HG02588 (cell line): ENCODE results near the gene TVP23C.

ENCODE experiments used
- ATAC-seq: cut with Tn5 transposase; IDR thresholded peaks from one replicate; pipeline ENCODE4 v1.9.1; 2021; ENCODE audit warnings: mild to moderate bottlenecking, moderate library complexity; ENCODE audit not compliant: unreplicated experiment

Gene TVP23C

DNA sequence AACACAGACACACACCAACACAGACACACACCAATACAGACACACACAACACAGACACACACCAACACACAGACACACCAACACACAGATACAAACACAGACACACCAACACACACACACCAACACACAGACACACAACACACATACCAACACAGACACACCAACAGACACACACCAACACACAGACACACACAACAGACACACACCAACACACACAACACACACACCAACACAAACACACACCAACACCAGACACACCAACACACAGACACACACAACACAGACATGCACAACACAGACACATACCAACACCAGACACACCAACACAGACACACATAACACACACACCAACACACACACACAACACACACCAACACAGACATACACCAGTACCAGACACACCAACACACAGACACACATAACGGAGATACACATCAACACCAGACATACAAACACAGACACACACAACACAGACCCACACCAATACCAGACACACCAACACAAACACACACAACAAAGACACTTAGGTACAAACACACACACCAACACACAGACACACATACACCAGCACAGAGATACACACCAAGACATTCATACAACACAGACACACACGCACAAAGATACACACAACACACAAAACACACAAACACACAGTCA is 98.1 kb downstream of the TVP23C start:
- ATAC-seq = no peak

DNA sequence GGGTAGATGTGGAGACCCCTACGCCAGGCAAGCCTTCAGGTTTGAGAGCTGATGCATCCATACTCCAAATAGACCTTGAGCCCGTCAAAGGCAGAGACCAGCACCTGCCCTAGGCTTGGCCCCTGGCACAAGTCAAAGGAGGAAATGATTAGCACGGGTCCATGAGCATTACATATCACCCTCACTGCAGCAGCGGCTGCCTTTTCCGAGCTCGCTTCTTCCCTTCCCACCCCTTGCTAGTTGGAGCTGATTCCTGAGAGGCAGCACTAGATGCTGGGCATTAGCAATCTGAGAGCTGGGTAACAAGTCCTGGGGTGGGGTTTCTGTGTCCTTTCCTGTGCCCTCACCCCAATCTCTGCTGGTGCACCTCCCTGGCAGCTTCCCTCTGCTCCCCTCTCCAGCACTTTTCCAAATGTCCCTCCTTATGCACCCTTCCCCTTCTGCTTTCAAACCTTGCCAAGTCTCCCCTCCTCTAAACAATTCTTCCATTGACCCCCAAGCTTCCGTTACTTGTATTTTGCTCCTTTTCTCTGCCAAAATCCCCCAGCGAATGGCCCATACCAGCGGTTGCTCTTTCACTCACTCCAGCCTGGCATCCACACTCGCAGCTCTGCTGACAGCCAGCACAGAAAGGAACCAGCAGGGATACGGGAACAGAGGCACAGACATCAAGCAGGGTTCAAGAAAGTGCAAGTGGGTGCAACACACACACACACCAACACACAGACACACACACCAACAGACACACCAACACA is 98.9 kb downstream of the TVP23C start:
- ATAC-seq = no peak

DNA sequence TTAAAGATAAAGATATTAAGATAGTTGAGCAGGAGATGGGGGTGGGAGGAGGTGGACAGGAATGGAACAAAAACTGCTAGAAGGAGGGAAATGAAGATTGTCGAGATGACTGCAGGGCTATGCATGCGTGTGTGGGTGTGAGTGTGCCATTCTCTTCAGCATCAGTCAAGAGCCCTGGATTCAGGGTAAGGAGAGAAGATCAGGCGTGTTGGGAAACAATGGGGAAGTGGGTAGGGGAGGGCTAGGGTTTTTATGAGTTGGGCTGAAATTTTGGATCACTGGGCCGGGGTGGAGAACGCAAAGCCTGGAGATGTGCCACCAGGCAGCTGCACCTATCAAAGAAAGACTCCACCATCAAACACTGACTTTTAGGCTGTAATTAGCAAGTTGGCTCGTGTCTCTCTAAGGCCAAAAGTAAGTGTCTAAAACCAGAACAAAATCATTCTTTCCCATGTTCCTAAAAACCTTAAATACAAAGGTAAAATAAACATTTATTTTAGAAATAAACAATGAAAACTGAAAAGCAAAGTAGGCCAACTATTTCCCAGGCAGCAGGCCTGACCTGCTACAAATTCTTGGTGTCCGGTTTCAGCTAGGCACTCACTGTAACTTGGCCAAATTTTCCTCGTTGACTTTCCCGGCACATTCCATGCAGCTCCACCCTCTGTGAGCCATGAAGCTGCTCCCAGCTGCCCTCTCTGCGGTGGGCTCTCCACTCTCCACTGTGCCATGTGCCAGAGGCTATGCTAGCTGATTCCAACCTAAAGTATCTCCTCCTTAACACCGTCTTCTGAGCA is 100.1 kb downstream of the TVP23C start:
- ATAC-seq = no peak

DNA sequence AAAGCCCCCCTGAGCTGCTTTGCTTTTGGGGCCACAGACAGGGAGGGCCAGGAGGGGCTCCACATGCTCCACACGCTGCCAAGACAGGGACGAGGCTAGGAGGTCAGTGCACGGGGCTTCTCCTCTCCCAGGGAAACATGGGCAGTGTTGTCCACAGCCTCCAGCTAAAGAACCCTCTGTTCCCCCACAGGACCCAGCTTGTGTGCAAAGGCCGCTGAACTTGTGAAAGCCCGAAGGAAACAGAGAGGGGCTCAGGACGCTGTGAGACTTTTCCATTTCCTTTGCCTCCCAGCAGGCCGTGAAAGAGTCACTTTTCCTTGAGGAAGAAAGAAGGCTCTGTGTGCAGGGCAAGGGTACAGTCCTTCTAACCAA is 105.6 kb downstream of the TVP23C start:
- no peak for ATAC-seq

DNA sequence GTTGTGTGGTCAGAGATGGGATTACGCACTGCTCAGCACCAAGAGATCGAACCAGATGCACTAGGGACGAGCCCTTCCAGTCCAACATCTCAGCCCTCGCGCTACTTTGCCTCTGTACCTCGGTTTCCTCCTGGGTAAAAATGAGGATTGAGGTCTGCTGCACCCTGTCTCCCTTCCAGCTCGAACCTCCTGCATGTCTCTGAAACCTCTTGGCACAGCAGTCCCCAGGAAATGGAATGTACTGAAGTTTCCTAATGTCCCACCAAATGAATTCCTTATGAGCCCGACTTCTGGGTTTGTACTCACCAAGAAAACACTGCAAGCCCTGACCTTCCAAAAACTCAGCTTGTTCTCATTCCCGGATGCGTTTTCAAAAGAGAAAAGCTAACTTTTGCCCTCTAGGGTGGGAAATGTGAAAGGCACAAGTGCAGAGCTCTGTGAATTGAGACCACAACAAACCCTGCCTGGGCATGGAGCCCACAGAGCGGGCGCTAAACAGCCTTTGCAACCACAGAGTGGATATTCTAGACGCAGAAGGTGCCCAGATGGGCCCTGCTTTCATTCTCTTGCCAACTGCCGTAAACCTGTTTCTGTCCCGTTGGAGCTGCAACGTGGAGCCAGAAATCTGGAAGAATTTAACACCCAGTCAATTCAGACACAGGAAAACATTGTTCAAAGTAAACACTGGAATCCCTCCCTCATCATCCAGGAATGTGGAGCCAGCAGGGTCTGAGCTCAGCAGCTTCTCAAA is 106.1 kb downstream of the TVP23C start:
- ATAC-seq = no peak

DNA sequence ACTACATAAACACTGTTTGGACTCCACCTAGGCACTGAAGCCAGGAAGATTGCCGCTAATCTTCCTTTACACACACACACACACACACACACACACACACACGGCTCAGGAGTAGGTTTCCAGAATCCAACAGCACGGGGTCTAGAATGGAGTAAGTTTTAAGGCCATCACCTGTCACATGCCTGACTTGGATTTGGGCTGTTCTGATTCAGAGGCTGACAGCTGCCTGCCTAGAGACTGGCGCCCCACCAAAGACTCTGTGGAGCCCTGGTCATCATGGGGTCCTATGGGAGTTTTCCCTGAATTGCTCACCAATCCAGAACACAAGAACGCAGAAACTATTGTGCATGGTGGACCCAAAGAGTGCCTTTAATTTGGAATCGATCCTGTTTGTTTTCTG is 106.8 kb downstream of the TVP23C start:
- ATAC-seq = no peak

DNA sequence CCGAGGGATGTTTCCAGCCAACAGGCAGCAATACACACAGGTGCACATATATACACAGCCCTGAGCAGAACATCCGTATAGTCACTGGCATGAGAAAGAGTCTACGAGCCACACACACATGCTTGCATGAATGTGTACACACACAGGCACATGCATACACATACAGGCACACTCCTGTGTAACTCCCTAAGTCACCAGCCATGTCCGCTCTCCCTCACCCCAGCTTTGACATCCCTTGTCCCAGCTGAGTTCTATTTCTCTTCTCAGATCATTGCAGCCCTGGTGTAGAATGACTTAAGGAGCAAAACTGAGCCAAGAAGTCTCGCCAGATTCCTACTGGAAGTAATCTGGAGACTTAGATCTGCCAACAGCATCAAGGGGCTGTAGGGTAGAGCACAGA is 108.9 kb downstream of the TVP23C start:
- no peak for ATAC-seq

DNA sequence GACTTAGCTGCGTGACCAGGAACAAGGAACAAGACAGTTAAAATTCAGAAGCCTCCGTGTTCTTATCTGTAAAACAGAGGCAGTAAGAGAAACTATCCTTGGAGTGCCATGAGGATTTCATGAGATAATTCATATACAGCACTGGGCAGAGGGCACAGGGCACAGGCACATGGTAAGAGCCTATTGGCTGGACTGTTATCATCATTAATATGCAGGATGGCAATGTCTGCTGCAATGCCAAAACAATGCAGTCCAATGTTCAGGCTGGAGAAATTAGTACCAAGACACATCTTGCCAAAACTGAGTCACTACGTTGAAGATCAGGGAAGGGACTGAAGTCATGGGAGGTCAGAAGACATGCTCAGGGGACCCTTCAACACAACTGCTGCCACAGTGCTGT is 109.5 kb downstream of the TVP23C start:
- ATAC-seq = no peak

DNA sequence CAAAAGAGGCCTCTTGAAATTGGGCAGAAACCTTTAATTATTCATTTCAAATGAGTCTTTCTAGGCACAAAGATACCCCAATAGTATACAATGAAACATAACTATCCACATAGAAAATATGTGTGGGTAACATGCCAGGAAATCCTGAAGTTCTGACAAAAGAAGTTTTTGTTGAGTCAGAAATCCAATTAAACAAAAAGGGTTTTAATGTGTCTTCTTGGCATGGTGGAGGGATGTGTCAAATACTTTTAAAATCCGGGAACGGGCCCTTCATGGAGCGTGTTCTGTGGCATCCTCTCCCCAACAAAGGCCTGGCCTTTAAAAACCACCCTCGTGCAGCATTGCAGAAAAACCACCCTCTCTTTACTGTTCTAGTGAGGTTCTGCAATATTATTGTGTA is 110.0 kb downstream of the TVP23C start:
- ATAC-seq = no peak

DNA sequence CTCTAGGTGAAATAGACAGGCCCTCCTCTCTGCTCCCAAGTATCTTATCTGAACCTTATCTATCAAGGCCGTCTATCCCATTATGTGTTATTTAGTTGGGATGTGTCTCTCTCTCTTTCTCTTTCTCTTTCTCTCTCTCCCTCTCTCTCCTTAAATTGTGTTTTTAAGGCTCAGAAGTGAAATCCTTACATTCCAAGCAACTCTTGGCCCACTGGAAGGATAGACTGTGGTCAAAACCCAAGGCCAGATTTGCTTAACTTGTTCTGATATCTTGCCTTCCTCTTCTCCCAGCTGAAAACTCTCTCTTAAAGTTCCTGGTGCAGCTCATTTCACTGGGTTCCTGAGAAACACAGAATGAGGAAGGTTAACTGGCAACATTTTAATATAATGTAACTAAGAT is 110.5 kb downstream of the TVP23C start:
- no peak for ATAC-seq
